22Rv1 (cell line): Measurements from ENCODE around the gene NDUFB11.

Experiments
- H3K27ac ChIP-seq: fragments of 450-650 bp; 2 replicates; pipeline ENCODE4 v1.5.1; 2017
- CTCF ChIP-seq: fragments of 450-650 bp; IDR thresholded peaks from 2 replicates; pipeline ENCODE4 v1.5.1; 2017; ENCODE audit warnings: mild to moderate bottlenecking
- ZFX ChIP-seq: fragments of 450-650 bp; IDR thresholded peaks from 2 replicates; pipeline ENCODE4 v1.6.1; 2017; ENCODE audit warnings: antibody characterized with exemption, borderline replicate concordance

NDUFB11 gene

GRCh38 chrX:47169273-47169672 is 24.8 kb upstream of the NDUFB11 start:
- no peak for TF ChIP-seq CTCF
- TF ChIP-seq ZFX, result no peak

GRCh38 chrX:47168495-47169073 is 24.1 kb upstream of the NDUFB11 start:
- TF ChIP-seq ZFX (no peak), CTCF (no peak)

More at GRCh38 chrX:47169273-47169672, 24.8 kb upstream of the NDUFB11 start:
- H3K27ac ChIP-seq, result no peak overlapping the region

GRCh38 chrX:47166126-47166525 is 21.6 kb upstream of the NDUFB11 start:
- H3K27ac ChIP-seq, result no peak overlapping the region
- TF ChIP-seq ZFX (no peak), CTCF (no peak)

More at GRCh38 chrX:47168495-47169073, 24.1 kb upstream of the NDUFB11 start:
- H3K27ac ChIP-seq, result no peak overlapping the region

GRCh38 chrX:47164420-47164819 is 19.9 kb upstream of the NDUFB11 start:
- no peak for TF ChIP-seq ZFX
- no peak for TF ChIP-seq CTCF
- H3K27ac ChIP-seq, result no peak overlapping the region

- TF ChIP-seq ZFX (no peak), CTCF (no peak)
- no peak overlapping the region for H3K27ac ChIP-seq
Observed at GRCh38 chrX:47162927-47163583, 18.6 kb upstream of the NDUFB11 start.

GRCh38 chrX:47160781-47161180 is 16.3 kb upstream of the NDUFB11 start:
- no peak overlapping the region for H3K27ac ChIP-seq
- TF ChIP-seq CTCF (no peak), ZFX (no peak)

GRCh38 chrX:47158781-47159180 is 14.3 kb upstream of the NDUFB11 start:
- TF ChIP-seq ZFX (no peak), CTCF (no peak)
- no peak overlapping the region for H3K27ac ChIP-seq
